HG02943 (cell line): ENCODE data around the gene KLHL11.

ENCODE experiments used
- ATAC-seq: cut with Tn5 transposase; IDR thresholded peaks from one replicate; pipeline ENCODE4 v1.9.1; 2021; ENCODE audit warnings: mild to moderate bottlenecking, low read depth, moderate library complexity; ENCODE audit not compliant: unreplicated experiment

KLHL11 gene, protein sequence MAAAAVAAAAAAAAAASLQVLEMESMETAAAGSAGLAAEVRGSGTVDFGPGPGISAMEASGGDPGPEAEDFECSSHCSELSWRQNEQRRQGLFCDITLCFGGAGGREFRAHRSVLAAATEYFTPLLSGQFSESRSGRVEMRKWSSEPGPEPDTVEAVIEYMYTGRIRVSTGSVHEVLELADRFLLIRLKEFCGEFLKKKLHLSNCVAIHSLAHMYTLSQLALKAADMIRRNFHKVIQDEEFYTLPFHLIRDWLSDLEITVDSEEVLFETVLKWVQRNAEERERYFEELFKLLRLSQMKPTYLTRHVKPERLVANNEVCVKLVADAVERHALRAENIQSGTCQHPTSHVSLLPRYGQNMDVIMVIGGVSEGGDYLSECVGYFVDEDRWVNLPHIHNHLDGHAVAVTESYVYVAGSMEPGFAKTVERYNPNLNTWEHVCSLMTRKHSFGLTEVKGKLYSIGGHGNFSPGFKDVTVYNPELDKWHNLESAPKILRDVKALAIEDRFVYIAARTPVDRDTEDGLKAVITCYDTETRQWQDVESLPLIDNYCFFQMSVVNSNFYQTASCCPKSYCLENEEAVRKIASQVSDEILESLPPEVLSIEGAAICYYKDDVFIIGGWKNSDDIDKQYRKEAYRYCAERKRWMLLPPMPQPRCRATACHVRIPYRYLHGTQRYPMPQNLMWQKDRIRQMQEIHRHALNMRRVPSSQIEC

DNA sequence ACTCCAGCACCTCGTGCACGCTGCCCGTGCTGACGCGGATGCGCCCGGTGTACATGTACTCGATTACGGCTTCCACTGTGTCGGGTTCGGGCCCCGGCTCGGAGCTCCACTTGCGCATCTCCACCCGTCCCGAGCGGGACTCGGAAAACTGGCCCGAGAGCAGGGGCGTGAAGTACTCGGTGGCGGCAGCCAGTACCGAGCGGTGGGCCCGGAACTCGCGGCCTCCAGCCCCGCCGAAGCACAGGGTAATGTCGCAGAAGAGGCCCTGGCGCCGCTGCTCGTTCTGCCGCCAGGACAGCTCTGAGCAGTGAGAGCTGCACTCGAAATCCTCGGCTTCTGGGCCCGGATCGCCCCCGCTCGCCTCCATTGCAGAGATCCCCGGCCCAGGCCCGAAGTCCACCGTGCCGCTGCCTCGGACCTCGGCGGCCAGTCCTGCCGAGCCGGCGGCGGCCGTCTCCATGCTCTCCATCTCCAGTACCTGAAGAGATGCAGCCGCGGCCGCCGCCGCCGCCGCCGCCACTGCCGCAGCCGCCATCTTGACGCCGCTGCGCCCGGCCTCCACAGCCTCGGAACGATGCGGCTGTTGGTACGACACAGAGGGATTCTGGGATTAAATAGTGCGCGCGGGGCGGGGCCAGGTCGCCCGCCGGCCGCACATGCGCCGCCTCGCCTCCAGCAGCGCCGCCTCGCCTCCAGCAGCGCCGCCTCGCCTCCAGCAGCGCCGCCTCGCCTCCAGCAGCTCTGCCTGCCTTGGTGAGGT lies at the start of gene KLHL11:
Gene KLHL11, minus strand, starts transcription at position 588 of the 760 bp plus-strand sequence. Its CDS starts 53 bp downstream, at position 535.
- ATAC-seq = peak; percentile 72

DNA sequence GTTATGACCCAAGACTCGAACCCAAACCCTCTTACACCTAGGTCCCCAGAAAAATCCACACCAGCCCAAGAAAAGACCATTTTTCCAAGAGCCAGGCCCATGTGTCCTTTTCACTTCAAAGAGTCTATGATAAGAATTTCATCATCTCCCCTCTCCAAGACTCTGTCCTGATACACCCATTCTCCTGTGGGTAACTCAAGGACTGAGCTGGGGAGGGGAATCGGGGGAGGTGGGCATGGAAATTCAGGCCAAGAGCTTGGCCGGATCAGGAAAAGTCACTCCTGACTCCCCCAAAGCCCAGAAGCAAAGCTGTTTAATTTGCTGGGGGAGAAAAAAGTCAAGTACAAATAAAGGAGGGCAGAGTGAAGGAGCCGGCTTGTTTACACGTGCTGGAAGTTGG lies 49.8 kb upstream of the KLHL11 start:
- ATAC-seq = no peak

DNA sequence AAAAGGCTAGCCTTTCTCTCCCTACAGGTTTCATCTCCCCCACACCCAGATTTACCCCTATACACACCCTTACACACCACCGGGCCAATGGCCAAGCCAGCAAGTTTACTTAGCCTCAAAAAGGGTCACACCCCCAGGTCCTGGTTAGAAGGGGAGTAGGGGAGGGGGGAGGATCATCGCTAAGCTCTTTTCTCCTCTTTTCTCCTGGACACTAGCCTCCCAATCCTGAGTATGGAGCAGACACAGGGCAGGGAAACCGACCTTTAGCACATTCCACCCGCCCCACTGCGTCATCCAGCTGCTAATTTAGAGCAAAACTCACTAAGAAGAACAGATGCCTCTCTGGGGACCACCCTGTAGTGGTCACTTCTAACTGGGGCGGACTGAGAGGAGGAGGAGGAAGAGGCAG lies 49.1 kb upstream of the KLHL11 start:
- no peak for ATAC-seq

DNA sequence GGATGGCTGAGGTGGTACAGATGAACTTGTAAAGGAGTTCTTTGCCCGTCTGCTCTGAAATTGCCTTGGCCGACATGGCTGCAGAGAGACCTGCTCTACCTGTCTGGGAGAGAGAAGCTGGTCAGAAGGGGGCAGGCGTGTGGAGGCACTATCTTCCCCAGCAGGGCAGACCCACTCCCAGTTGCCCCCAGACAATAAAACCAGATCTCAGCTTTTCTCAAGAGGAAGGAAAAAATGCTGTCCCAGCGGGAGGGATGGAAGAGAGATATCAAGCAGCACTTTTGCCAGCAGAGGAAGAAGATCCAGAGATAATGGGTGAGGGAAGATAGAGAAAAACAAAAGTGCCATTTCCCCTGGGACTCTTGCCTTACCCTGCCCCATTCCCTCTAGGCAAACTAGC lies 48.6 kb upstream of the KLHL11 start:
- ATAC-seq = no peak

DNA sequence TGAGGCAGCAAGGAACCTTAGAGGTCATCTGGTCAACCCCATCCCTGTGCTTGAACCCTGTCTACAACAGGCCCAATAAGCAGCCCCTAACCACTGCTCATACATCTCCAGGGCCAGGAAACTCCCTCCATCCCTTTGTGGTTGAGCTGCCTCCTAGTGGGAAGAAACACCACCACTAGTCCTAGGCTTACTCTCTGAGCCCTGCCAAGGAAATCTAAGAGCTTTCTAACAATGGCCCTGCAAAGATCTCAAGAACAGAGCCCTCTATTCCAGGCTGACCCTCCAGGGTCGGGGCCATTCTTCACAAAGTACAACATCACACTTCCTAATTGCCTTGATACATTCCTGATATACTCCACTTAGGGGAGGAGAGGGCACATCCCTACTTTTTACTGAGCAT lies 47.7 kb upstream of the KLHL11 start:
- ATAC-seq = no peak

DNA sequence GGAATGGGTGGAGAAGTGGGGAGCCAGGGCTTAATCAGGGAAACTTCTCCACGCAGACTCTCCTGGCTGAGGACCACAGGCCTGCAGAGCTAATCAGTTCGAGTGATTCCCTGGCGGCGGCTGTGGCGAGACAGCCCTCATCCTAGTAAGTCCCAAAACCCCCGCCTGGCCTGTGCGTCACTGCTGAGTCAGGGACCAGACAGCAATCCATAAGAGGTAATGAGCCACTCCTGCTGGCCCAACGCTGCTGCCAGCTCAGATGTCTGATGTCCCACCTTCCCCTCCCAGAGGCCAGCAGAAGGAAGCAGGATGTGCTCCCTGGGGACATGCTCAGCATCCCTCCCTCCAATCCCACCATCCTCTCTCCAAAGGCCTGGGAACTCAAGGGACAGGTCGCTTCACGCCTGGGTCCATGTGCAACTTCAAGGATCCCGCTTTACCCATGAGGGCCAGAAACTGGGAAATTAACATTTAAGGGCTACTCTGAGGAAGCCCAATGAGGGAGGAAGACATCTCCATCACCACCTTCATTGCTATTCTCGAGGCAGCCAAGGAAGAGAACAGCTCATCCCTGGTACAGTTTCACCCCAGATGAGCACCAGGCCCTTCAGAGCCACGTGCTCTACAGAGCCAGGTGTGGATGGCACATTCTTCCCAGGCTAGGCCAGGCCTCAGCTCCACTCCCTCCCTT lies 45.6 kb upstream of the KLHL11 start:
- no peak for ATAC-seq

DNA sequence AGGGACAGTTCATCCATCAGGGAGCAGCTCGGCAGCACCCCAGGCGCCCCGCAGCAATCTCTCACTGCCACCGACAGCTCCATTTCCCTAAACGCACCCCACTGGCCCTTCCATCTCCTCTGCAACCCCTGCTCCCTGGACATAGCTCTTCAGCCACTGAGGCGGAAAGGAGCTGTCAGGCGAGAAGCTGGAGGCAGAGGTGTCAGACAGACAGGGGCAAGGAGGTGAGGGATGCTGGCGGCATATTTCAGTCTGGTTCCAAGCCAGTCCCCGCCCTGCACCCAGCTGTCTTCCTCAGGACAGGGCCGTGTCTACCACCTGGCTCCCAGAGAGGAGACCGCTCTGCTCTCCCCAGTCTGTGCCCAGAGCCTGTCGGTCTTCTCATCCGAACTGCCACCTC lies 43.9 kb upstream of the KLHL11 start:
- ATAC-seq = no peak

DNA sequence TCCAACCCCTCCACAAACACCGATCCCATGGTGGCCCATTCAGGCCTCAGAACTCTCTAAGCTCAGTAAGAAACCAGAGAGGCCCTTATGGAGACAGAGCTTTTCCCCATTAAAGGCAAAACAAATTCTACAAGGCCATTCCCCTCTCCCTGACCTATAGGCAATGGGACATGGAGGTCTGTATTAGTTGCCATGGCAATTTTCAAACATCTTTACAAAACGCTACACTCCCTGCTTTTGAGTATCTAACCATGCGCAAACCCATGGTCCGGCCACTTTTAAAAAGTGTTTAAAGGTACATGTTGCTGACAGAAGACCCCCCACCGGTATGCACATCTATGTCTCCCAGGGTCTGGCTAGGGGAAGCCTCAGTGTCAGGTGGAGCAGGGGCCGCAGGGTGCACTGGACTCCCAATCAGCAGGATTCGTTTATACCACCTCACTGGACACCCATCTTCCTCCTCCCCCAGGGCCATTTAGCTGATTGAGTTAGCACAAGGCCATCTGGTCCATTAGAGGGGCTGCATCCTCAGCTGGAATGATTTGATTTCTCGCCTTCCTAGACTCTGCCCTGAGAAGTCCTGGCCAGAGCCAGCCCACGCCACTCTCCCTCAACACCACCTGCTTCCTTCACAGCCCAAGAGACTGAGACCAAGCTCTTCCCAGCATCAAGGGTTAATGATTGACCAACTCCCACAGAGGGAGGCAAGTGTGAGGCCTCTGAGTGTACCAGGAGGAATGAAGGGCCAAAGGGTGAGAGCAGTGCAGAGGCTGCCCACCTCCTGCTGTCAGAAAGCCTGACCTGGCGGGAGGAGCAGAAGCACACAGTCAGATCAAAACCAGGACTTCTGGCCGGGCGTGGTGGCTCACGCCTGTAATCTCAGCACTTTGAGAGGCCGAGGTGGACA lies 42.7 kb upstream of the KLHL11 start:
- no peak for ATAC-seq

DNA sequence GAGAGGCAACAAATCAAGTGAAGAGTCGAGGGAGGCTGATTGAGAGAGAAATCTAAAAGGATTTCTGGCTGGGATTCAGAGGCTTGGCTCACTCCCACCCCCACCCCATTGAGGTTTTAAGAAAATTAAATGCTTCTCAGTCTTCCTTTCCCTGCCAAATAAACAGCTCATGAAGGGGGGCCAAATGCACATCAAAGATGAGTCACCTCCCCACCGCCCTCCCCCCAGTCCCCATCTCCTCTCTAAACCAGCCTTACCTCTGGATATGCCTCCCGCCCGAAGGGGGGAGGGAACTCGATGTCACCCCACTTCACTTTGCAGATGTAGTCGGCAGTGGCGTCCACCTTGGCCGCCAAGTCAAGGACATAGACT lies 41.9 kb upstream of the KLHL11 start:
- no peak for ATAC-seq

DNA sequence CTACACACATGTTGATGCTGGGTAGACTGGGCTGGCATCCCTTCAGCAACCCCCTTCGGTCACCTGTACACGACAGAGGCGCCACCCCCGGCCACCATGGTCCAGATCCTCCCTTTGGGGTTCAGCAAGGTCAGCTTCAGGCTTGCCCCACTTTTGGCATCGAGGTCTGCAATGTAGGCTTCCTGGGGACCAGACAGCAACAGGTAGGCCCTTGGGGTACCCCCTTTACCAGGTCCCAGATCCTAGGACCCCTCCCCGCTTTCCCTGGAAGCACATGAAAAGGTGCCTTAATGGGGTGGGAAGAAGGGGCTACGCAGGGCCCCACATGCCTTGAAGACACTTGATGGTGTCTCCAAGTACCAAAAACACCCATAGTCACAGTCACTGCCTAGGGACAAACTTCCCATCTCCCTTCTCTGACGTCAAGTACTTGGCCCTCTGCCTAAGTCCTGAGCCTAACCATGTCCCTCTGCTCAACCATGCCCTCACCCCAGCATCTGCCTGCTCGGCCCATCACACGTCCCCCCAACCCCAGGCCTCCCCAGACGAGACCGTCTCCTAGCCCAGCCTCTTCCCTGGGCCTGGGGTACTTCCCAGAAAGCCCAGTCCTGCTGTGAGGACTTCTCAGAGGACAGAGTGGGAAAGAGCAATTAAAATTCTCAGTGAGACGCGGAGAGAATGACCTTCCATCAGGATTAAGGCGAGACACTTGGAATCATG lies 41.4 kb upstream of the KLHL11 start:
- no peak for ATAC-seq

DNA sequence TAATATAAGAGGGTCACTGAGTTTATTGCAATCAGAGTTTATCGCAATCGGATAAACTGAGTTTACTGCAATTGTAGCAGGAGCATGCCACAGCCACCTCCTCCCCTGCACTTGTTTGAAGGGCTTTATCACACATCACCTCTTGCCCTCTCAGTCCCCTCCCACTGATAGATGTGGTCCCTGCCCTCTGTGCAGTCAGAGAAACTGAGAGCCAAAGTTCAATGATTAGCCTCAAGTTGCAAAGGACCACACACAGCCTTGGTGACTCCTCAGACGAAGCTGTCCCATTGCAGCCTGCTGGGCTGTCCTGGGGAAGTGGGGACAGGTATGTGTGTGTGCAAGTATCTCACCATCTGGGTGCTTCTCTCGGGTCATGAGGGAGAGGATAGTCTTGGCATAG lies 39.9 kb upstream of the KLHL11 start:
- no peak for ATAC-seq

DNA sequence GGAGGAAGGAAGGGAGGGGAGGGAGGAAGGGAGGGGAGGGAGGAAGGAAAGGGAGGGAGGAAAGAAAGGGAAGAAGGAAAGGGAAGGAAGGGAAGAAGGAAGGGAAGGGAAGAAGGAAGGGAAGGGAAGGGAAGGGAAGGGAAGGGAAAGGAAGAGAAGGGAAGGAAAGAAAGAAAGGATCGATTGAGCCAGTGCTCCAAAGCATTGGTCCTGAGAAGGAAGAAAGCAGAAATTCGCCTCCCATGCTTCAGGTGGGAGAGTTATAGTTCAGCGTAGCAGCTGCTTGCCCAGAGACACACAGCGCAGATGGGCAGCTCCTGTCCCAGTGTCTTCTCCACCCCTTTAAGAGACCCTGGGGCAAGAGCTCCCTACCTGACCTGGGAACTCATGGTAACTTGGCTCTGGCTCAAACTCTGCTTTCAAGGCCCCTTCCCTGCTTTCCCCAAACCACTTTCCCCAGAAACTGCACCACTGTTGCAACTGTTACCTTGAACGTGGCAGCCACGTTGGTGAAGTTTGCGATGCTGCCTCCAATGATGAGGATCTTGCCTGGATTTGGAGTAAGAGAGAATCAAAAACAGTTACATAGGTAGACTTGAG lies 39.1 kb upstream of the KLHL11 start:
- ATAC-seq = no peak

DNA sequence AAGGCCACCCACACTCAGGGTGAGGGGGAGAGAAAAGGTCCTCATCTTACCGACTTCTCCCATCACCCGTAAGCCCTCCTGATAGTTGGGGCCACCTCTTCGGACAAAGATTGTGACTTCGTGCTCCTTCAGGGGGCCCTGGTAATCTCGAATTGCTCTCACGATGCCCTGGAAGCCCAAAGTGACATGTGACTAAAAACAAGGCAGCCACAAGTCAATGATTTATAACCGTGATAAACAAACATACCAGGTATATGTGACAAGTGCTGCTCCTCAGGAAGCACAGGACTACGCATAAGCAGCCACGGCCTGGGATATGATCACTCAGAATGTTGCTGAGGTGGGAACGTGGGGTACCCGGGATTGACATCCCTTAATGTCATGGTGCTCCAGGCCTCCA lies 36.4 kb upstream of the KLHL11 start:
- no peak for ATAC-seq

DNA sequence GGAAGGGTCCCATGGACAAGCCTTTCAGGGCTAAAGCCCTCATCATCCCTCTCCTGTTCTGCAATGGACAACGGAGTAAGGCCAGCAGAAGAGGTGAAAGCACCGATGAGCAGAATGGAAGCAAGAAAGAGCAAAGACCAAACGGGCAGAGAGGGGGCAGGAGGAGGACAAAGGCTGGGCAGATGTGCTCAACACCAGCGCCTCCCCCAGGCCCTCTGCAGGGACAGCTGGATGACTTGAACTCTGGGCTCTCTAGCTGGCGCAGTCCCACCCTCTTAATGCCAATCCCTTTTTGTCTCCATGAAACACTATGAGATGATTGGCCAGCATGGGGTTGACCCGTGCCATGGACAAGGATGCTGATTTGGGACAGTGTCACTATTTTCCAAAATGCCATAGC lies 31.5 kb upstream of the KLHL11 start:
- no peak for ATAC-seq

DNA sequence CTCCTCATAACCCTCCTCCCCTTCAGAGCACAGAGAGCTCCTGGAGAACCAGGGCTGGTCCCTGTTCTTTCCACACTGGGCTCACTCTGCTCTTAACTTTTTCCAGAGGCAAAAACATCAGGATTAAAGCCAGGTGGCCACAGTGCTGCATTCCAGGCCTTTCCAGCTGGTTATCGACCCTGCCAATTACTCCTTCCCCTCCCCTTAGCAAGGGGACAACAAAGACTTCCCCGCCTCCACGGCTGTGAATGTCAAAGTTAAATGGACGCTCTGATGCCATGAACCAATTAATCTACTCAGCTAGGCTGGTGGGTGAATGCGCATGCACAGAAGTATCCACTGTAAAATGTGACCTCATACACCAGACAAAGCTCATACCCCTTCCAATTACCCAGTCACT lies 30.4 kb upstream of the KLHL11 start:
- ATAC-seq = no peak

DNA sequence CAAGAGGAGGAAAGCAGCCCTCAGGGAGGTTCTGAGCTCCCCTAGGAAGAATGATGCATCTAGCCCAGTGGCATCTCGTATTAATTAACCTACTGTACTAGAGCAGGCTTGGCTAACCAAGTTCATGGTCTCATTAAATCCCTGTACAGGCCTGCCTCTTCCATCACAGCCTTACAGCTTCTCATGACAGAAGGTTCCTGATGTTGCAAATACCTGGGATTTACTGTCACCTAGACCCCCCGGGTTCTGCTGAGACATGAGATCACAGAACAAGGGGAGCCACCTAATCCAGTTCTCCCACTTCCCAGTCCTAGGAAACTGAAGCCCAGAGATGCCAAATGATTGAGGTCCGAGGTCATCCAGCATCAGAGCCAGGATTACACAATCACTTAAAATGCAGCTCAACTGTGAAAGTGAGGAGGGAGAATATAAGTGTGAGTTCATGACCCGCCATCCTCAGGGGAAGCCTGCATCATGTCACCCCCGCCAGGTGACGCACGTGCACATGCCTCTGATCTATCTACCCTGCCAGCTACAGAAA lies 29.6 kb upstream of the KLHL11 start:
- ATAC-seq = no peak

DNA sequence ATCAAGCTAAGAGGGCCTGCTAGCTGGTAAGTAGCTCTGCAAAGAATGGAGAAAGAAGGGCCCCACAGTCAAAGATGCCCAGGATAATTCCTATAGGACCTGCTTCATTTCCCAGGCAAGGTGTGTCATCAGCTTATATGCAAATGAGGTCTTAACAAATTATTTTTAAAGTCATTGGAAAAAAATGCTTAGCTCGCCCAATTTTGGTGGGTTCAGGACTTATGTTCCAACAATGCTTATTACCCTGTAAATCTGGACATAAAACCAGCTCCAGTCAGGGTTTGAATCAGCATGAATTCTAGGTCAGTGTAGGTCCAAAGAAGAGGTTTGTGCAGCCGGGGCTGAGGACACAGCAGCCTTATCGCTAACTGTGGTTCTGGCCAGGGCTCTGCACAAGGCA lies 28.2 kb upstream of the KLHL11 start:
- ATAC-seq = no peak

DNA sequence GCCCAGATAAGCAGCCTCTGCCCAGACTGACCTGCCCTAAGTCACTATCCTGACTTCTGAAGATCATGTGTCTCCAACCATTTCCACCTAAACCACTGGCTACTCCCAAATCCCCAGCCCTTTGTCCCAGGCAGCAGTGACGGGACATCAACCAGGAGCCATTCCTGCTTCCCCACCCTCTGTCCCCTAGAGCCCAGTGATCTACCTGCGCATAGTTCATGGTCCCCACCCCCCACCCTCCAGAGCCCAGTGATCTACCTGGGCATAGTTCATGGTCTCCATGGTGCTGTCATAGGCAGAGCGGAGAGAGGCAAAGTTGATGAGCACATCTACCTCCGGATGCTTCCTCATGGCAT lies 26.8 kb upstream of the KLHL11 start:
- no peak for ATAC-seq
